Keratinocyte (primary cell): ENCODE measurements around the gene HENMT1.

Experiments used
- EZH2 ChIP-seq: IDR thresholded peaks from one replicate; pipeline ENCODE4 v1.6.1; 2012; ENCODE audit warnings: inconsistent platforms, mild to moderate bottlenecking, low read length, moderate library complexity
- TF ChIP-seq, protein P1 (sequence below), 3 experiments: IDR thresholded peaks in 1 of 3; conservative IDR thresholded peaks in 1 of 3; optimal IDR thresholded peaks in 1 of 3; 2 replicates in 2 of 3; 3 replicates in 1 of 3; pipeline versions ENCODE3 to v1.5.1; 2011; ENCODE audit warnings: low read length in 3 of 3, mild to moderate bottlenecking in 3 of 3, moderate library complexity in 2 of 3, control low read depth in 1 of 3, inconsistent platforms in 1 of 3; ENCODE audit not compliant: insufficient read depth in 2 of 3; ENCODE audit errors: extremely low read depth in 1 of 3

- TF ChIP-seq, protein P1, sequence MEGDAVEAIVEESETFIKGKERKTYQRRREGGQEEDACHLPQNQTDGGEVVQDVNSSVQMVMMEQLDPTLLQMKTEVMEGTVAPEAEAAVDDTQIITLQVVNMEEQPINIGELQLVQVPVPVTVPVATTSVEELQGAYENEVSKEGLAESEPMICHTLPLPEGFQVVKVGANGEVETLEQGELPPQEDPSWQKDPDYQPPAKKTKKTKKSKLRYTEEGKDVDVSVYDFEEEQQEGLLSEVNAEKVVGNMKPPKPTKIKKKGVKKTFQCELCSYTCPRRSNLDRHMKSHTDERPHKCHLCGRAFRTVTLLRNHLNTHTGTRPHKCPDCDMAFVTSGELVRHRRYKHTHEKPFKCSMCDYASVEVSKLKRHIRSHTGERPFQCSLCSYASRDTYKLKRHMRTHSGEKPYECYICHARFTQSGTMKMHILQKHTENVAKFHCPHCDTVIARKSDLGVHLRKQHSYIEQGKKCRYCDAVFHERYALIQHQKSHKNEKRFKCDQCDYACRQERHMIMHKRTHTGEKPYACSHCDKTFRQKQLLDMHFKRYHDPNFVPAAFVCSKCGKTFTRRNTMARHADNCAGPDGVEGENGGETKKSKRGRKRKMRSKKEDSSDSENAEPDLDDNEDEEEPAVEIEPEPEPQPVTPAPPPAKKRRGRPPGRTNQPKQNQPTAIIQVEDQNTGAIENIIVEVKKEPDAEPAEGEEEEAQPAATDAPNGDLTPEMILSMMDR (optimal IDR thresholded peaks at IDR 0.05 in 1 of 3, IDR thresholded peaks at IDR 0.05 in 1 of 3, conservative IDR thresholded peaks at IDR 0.05 in 1 of 3; ENCODE audit: extremely low read depth in 1 of 3, insufficient read depth in 2 of 3, low read length in 3 of 3) = no peak
- no peak for TF ChIP-seq EZH2
Measured at GRCh38 chr1:108606478-108606877, 54.4 kb downstream of the HENMT1 start.
